Bronchial epithelial cell (primary cell): ENCODE measurements around the gene LAMP2. TPM values are rescaled to one million over a fixed set of nuclear protein-coding genes. Genes with fewer than 3 reads are reported as not detected.
"Not testable (repeated sequence)": the region's sequence is repeated elsewhere in the genome, so short reads cannot be mapped to it uniquely, and the experiment has no call there.

Experiments used
- DNase-seq: peaks from one replicate; pipeline ENCODE4 v3.0.0-alpha.2; 2010; ENCODE audit warnings: low read depth
- FAIRE-seq: peaks from 2 replicates; lab custom pipeline; 2011; peaks lifted over from hg19 to GRCh38; lab: Jason Lieb, UNC
- H3K27me3 ChIP-seq: 2 replicates; pipeline ENCODE4 v1.5.1; 2011; ENCODE audit warnings: low read length; ENCODE audit not compliant: control insufficient read depth, insufficient read depth
- H3K36me3 ChIP-seq: 2 replicates; pipeline ENCODE4 v1.5.1; 2011; ENCODE audit warnings: low read length; ENCODE audit not compliant: control insufficient read depth, insufficient read depth
- H3K4me3 ChIP-seq: 2 replicates; pipeline ENCODE4 v1.5.1; 2011; ENCODE audit warnings: mild to moderate bottlenecking, low read depth, low read length, control low read depth
- CTCF ChIP-seq: IDR thresholded peaks from 2 replicates; pipeline ENCODE4 v1.5.1; 2011; ENCODE audit warnings: mild to moderate bottlenecking, moderate library complexity, low read length, control low read depth, inconsistent platforms; ENCODE audit not compliant: insufficient read depth, severe bottlenecking
- total RNA-seq: library from RNA; depleted of rRNA; stranded (reverse); fragments of >200 nt; gene quantifications from 2 replicates; pipeline ENCODE4 v1.2.1, GENCODE V29; 2014

Gene LAMP2
- total RNA-seq, 1 donor from 2014 or later, result 118 TPM

DNA sequence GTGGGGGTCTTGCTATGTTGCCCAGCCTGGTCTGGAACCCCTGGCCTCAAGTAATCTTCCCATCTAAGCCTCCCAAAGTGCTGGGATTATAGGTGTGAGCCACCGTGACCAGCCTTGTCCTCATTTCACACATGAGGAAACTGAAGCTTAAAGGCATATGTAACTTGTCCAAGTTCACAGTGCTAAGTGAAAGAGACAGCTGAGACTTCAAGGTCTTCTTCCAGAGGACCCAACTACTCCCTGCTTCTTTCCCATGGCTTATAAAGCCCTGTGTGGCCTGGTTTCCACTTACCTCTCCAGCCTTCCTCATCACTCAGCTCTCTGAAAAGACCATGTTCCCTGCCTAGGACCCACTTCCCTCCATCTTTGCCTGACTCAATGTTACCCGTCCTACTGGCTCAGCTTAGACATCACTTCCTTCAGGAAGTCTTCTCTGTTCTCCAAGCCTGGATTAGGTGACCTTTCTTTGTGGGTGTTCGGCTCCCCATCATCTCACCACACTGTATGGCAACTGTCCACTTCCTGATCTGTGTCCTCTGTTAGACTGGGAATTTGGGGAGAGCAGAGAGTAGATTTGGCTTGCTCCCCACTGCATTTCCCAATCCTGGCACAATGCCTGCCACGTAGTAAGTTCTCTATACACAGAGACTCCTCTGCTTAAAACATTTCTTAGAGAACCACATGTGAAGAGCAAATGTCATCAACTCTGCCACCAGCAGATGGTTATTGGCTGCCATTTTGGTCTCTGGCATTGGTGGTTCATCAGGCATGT is 30.4 kb upstream of the LAMP2 start:
- Histone ChIP-seq H3K27me3 (no peaks in the 10 kb centered on the region), H3K36me3 (no peaks in the 10 kb centered on the region), H3K4me3 (no peak overlapping the region)
- no peak for FAIRE-seq
- DNase-seq, result no peak
- no peak for TF ChIP-seq CTCF

DNA sequence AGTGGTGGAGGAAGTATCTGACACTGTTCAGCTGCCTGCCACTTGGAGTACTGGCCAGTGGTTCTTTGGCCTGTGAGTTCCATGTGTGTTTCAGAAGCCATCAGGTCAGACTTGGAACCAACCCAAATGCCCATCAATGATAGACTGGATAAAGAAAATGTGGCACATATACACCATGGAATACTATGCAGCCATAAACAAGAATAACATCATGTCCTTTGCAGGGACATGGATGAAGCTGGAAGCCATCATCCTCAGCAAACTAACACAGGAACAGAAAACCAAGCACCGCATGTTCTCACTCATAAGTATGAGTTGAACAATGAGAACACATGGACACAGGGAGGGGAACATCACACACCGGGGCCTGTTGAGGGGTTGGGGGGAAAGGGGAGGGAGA is 21.0 kb upstream of the LAMP2 start:
- not testable (repeated sequence) for H3K4me3 ChIP-seq, FAIRE-seq, H3K36me3 ChIP-seq, H3K27me3 ChIP-seq, DNase-seq

- FAIRE-seq, result no peak
- no peaks in the 10 kb centered on the region for H3K27me3 ChIP-seq
- H3K4me3 ChIP-seq, result no peak overlapping the region
- no peaks in the 10 kb centered on the region for H3K36me3 ChIP-seq
- DNase-seq, result no peak
- TF ChIP-seq CTCF, result no peak
These were observed 17.7 kb upstream of the LAMP2 start for GRCh38 chrX:120486786-120487185.

DNA sequence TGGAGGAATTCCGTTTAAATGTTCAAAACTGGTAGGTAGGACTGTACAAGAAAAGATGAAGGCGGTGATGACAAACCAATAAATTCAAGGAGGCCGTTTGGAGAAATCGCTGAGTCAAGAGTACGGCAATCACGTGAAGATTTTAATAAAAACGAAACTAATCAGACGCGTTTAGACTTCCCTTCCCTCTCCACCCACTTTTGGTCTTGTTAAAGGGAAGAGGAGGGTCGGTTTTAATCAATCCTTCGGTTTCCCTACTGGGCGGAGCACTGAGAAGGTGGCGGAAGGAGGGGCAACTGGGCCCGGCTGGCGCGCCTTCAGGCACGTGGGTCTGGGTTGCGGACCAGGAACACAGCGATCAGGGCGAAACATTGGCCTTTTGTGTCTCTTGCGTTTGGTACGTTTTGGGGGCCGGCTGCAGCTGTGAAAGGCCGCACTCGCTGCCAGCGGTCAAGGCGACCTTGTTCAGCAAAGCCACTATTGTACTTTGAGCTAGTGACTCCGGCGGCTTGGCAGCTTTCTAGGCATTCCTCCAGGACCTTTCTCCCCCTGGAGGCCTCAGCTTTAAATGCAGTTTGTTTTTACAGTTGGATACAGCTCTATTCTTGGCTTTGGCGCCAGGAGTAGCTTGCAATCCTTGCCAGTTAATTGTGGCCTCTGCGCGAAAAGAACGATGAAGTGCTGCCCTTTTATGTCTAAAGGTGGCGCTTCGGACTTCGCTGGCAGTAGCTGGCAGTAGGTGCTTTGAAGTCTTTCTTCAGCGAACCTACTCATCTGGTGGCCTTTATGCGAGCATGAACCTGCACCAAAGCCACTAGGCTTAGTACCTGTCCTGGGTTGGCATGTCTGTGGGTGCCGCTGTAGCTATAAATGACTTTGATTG is 16.8 kb upstream of the LAMP2 start:
- Histone ChIP-seq H3K36me3 (no peaks in the 10 kb centered on the region), H3K27me3 (no peaks in the 10 kb centered on the region), H3K4me3 (peak overlapping the region; percentile 47)
- DNase-seq (peak; percentile 77), FAIRE-seq (no peak)
- TF ChIP-seq CTCF, result peak; percentile 55

- FAIRE-seq, result no peak
These were observed 16.2 kb upstream of the LAMP2 start for GRCh38 chrX:120485315-120485637.

More at GRCh38 chrX:120485315-120485637, 16.2 kb upstream of the LAMP2 start:
- Histone ChIP-seq H3K4me3 (peak overlapping the region; percentile 47), H3K36me3 (no peaks in the 10 kb centered on the region), H3K27me3 (no peaks in the 10 kb centered on the region)
- DNase-seq, result no peak
- TF ChIP-seq CTCF, result no peak
